ENCODE data around the gene OR2Z1.

OR2Z1 gene

GRCh38 chr19:8695501-8695900 is 25.9 kb upstream of the OR2Z1 start:
- no peak for DNase-seq (ENCODE audit: extremely low read depth, low read depth)
- TF ChIP-seq CTCF (IDR thresholded peaks at IDR 0.05; ENCODE audit: low read depth, low read length, missing control alignments) = no peak
- no peak overlapping the region for H3K4me3 ChIP-seq (replicated peaks; ENCODE audit: low read depth, low read length)

GRCh38 chr19:8695911-8696310 is 25.5 kb upstream of the OR2Z1 start:
- no peak for TF ChIP-seq CTCF (IDR thresholded peaks at IDR 0.05; ENCODE audit: low read depth, low read length, missing control alignments)
- DNase-seq (ENCODE audit: extremely low read depth, low read depth) = no peak
- no peak overlapping the region for H3K4me3 ChIP-seq (replicated peaks; ENCODE audit: low read depth, low read length)

GRCh38 chr19:8696993-8697392 is 24.4 kb upstream of the OR2Z1 start:
- DNase-seq (ENCODE audit: extremely low read depth, low read depth) = no peak
- no peak overlapping the region for H3K4me3 ChIP-seq (replicated peaks; ENCODE audit: low read depth, low read length)
- TF ChIP-seq CTCF (IDR thresholded peaks at IDR 0.05; ENCODE audit: low read depth, low read length, missing control alignments) = no peak

- TF ChIP-seq CTCF (IDR thresholded peaks at IDR 0.05; ENCODE audit: low read depth, low read length, missing control alignments) = no peak
- H3K4me3 ChIP-seq (replicated peaks; ENCODE audit: low read depth, low read length) = no peak overlapping the region
- no peak for DNase-seq (ENCODE audit: extremely low read depth, low read depth)
These were observed 23.6 kb upstream of the OR2Z1 start for GRCh38 chr19:8697671-8698432.

- TF ChIP-seq CTCF (IDR thresholded peaks at IDR 0.05; ENCODE audit: low read depth, low read length, missing control alignments) = no peak
These were observed 22.9 kb upstream of the OR2Z1 start, which contains the start of gene ACTL9 for GRCh38 chr19:8698433-8699063. TSS of gene ACTL9 (minus strand) at chr19:8698795. CDS start at chr19:8698701, 94 bp downstream.

GRCh38 chr19:8699908-8700307 is 21.5 kb upstream of the OR2Z1 start:
- TF ChIP-seq CTCF (IDR thresholded peaks at IDR 0.05; ENCODE audit: low read depth, low read length, missing control alignments) = no peak
- H3K4me3 ChIP-seq (replicated peaks; ENCODE audit: low read depth, low read length) = no peak overlapping the region

More at GRCh38 chr19:8698433-8699063, 22.9 kb upstream of the OR2Z1 start, which contains the start of gene ACTL9:
- DNase-seq (ENCODE audit: extremely low read depth, low read depth) = no peak
- H3K4me3 ChIP-seq (replicated peaks; ENCODE audit: low read depth, low read length) = no peak within 1 kb of the TSS

More at GRCh38 chr19:8699908-8700307, 21.5 kb upstream of the OR2Z1 start:
- no peak for DNase-seq (ENCODE audit: extremely low read depth, low read depth)

Data from HFF-Myc (cell line).